Measurements from ENCODE around the gene TRPV4. TPM values are rescaled to one million over a fixed set of nuclear protein-coding genes. Genes with fewer than 3 reads are reported as not detected.

Gene TRPV4
- total RNA-seq, 3 donors from 2014 or later (not counting 1 experiment from before 2014, with no cell fraction given) = not detected

- no peaks in the 10 kb centered on the region for H3K36me3 Mint-ChIP-seq
- H3K27ac Mint-ChIP-seq = no peak overlapping the region
- no peaks in the 10 kb centered on the region for H3K9me3 Mint-ChIP-seq
- ATAC-seq (no peak), DNase-seq (no peak)
- TF ChIP-seq, protein P1, sequence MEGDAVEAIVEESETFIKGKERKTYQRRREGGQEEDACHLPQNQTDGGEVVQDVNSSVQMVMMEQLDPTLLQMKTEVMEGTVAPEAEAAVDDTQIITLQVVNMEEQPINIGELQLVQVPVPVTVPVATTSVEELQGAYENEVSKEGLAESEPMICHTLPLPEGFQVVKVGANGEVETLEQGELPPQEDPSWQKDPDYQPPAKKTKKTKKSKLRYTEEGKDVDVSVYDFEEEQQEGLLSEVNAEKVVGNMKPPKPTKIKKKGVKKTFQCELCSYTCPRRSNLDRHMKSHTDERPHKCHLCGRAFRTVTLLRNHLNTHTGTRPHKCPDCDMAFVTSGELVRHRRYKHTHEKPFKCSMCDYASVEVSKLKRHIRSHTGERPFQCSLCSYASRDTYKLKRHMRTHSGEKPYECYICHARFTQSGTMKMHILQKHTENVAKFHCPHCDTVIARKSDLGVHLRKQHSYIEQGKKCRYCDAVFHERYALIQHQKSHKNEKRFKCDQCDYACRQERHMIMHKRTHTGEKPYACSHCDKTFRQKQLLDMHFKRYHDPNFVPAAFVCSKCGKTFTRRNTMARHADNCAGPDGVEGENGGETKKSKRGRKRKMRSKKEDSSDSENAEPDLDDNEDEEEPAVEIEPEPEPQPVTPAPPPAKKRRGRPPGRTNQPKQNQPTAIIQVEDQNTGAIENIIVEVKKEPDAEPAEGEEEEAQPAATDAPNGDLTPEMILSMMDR (IDR thresholded peaks at IDR 0.05) = no peak
- Histone ChIP-seq H3K4me1 (ENCODE audit: control insufficient read depth, insufficient read depth, low read length) (no peaks in the 10 kb centered on the region), H3K4me3 (ENCODE audit: low read length) (no peak overlapping the region), H3K27ac (ENCODE audit: low read length) (no peak overlapping the region), H3K36me3 (ENCODE audit: control insufficient read depth, insufficient read depth, low read length) (no peaks in the 10 kb centered on the region), H3K9me3 (ENCODE audit: control insufficient read depth, insufficient read depth, low read length) (no peaks in the 10 kb centered on the region), H3K27me3 (ENCODE audit: control insufficient read depth, insufficient read depth, low read length) (peaks cover 2% of the 10 kb centered on the region)
- H3K4me1 Mint-ChIP-seq = no peaks in the 10 kb centered on the region
- H3K4me3 Mint-ChIP-seq = no peak overlapping the region
- H3K27me3 Mint-ChIP-seq (ENCODE audit: low read depth in 2 of 2) = no peaks in the 10 kb centered on the region
- WGBS (ENCODE audit: insufficient coverage) = 87% methylated on average over 6 of the region's 6 CpGs
- intact Hi-C loops (cut with micrococcal nuclease) = no loop called here
These were observed 19.3 kb downstream of the TRPV4 start for GRCh38 chr12:109813810-109814416.

GRCh38 chr12:109811624-109811995 lies 21.6 kb downstream of the TRPV4 start:
- no peaks in the 10 kb centered on the region for H3K27me3 Mint-ChIP-seq (ENCODE audit: low read depth in 2 of 2)
- Histone ChIP-seq H3K4me1 (ENCODE audit: control insufficient read depth, insufficient read depth, low read length) (no peaks in the 10 kb centered on the region), H3K4me3 (ENCODE audit: low read length) (no peak overlapping the region), H3K27ac (ENCODE audit: low read length) (no peak overlapping the region), H3K36me3 (ENCODE audit: control insufficient read depth, insufficient read depth, low read length) (no peaks in the 10 kb centered on the region), H3K9me3 (ENCODE audit: control insufficient read depth, insufficient read depth, low read length) (no peaks in the 10 kb centered on the region), H3K27me3 (ENCODE audit: control insufficient read depth, insufficient read depth, low read length) (no peaks in the 10 kb centered on the region)
- intact Hi-C loops (cut with micrococcal nuclease) = no loop called here
- ATAC-seq (no peak), DNase-seq (no peak)
- no peak overlapping the region for H3K27ac Mint-ChIP-seq
- H3K36me3 Mint-ChIP-seq = no peaks in the 10 kb centered on the region
- 79% methylated on average over 5 of the region's 5 CpGs for WGBS (ENCODE audit: insufficient coverage)
- H3K4me3 Mint-ChIP-seq = no peak overlapping the region
- no peaks in the 10 kb centered on the region for H3K4me1 Mint-ChIP-seq
- no peaks in the 10 kb centered on the region for H3K9me3 Mint-ChIP-seq
- TF ChIP-seq, protein P1 (IDR thresholded peaks at IDR 0.05) = no peak

DNA sequence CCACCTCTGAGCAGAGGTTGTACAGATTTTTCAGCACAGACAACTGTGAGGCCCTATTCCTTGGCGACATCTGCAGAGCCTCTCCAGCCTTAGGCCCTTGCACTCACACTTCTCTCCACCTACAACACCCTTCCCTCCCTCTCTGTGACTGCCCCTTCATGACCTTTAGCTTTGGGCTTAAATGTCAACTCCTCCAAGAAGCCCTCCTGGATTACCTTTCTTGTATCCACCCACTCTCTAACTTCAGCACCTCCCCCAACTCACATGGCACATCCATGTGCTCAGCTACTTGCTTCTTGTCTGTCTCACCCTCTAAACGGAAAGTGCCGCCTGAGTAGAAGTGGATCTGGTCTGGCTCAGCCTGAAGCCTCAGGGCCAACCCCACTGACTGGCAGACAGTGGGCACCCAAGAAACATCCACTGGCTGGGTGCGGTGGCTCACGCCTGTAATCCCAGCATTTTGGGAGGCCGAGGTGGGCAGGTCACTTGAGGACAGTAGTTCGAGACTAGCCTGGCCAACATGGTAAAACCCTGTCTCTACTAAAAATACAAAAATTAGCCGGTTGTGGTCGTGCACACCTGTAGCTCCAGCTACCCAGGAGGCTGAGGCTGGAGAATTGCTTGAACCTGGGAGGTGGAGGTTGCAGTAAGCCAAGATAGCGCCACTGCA lies 22.1 kb downstream of the TRPV4 start:
- TF ChIP-seq, protein P1 (IDR thresholded peaks at IDR 0.05) = no peak
- H3K4me1 ChIP-seq (ENCODE audit: control insufficient read depth, insufficient read depth, low read length) = no peaks in the 10 kb centered on the region
- 92% methylated on average over 10 of the region's 10 CpGs for WGBS (ENCODE audit: insufficient coverage)
- H3K9me3 ChIP-seq (ENCODE audit: control insufficient read depth, insufficient read depth, low read length) = no peaks in the 10 kb centered on the region
- DNase-seq = no peak
- H3K27me3 ChIP-seq (ENCODE audit: control insufficient read depth, insufficient read depth, low read length) = no peaks in the 10 kb centered on the region
- Mint-ChIP-seq H3K36me3 (no peaks in the 10 kb centered on the region), H3K4me1 (no peaks in the 10 kb centered on the region), H3K9me3 (no peaks in the 10 kb centered on the region), H3K27ac (no peak overlapping the region), H3K27me3 (ENCODE audit: low read depth in 2 of 2) (no peaks in the 10 kb centered on the region), H3K4me3 (no peak overlapping the region)
- no peak overlapping the region for H3K27ac ChIP-seq (ENCODE audit: low read length)
- no peak for ATAC-seq
- intact Hi-C loops (cut with micrococcal nuclease) = no loop called here
- H3K4me3 ChIP-seq (ENCODE audit: low read length) = no peak overlapping the region
- H3K36me3 ChIP-seq (ENCODE audit: control insufficient read depth, insufficient read depth, low read length) = no peaks in the 10 kb centered on the region
